ENCODE data around the gene PARD3.

DNA sequence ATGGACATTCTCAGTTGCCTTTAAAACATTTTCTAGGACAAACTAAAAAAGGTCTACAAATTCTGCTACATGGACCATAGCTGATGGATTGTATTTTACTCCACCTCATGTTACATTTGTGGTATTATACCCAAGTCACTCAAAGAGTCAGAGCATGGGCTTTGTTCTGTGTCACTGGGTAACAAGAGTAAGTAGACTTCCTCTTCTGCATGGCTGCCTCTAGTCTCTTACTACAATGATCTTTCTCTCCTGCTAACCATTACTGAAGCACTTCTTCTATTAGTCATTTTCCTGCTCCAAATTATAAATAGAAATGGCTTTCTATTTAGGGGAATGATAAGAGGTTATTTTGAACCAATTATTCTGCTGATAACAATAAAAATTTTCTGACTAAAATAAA is 753.3 kb downstream of the PARD3 start:
- TF ChIP-seq BHLHE40 (IDR thresholded peaks at IDR 0.05; ENCODE audit: borderline replicate concordance) (no peak), FOXM1 (IDR thresholded peaks at IDR 0.05; ENCODE audit: borderline replicate concordance) (no peak), ZNF384 (IDR thresholded peaks at IDR 0.05) (no peak), FOXA1 (IDR thresholded peaks at IDR 0.05) (no peak), ELF4 (IDR thresholded peaks at IDR 0.05) (no peak), TARDBP (IDR thresholded peaks at IDR 0.05) (no peak), ARNT (IDR thresholded peaks at IDR 0.05) (no peak), NFRKB (IDR thresholded peaks at IDR 0.05) (no peak), SUZ12 (IDR thresholded peaks at IDR 0.05) (no peak)
- TF ChIP-seq, protein P1, sequence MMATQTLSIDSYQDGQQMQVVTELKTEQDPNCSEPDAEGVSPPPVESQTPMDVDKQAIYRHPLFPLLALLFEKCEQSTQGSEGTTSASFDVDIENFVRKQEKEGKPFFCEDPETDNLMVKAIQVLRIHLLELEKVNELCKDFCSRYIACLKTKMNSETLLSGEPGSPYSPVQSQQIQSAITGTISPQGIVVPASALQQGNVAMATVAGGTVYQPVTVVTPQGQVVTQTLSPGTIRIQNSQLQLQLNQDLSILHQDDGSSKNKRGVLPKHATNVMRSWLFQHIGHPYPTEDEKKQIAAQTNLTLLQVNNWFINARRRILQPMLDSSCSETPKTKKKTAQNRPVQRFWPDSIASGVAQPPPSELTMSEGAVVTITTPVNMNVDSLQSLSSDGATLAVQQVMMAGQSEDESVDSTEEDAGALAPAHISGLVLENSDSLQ (IDR thresholded peaks at IDR 0.05) = no peak
